ENCODE results near the gene LRRC51.
"Not testable (repeated sequence)": the region's sequence is repeated elsewhere in the genome, so short reads cannot be mapped to it uniquely, and the experiment has no call there.

The LRRC51 gene

DNA sequence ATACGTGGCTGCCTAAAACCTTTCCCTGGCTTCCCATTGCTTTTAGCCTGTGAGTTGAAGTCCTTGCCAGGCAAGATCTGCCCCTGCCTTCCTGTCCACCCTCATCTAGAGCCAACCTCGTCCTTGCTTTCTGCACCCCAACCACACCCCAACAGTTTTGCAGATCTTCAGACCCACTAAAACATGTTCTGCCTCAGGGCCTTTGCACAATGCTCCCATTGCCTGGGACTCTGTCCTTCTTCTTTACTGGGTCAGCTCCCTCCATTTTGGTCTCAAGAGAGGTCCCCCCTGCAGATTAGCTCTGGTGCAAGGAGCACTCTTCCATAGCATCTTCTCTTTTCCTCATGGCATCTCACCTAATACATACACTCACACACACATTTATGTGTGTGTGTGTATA is 40.3 kb downstream of the LRRC51 start:
- Mint-ChIP-seq H3K4me1 (no peaks in the 10 kb centered on the region), H3K9me3 (no peaks in the 10 kb centered on the region), H3K36me3 (ENCODE audit: insufficient read depth) (no peaks in the 10 kb centered on the region), H3K4me3 (no peak overlapping the region), H3K27ac (ENCODE audit: low read depth) (no peak overlapping the region), H3K27me3 (peaks cover 26% of the 10 kb centered on the region)
- ATAC-seq (replicated peaks; ENCODE audit: extremely low read depth, poor library complexity, severe bottlenecking) (no peak), DNase-seq (ENCODE audit: low spot score in 2 of 2) (no peak)

DNA sequence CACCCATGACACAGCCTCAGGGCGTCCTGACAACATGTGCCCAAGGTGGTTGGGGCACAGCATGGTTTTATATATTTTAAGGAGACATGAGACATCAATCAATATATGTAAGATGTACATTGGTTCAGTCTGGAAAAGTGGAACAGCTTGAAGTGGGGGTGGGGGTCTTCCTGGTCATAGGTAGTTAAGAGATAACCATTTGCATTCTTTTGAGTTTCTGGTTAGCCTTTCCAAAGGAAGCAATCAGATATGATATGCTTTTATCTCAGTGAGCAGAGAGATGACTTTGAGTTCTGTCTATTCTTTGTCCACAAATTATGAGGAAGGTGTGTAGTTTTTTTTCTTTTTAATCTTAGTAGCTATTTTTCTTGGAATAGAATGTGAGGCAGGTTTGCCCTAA is 42.0 kb downstream of the LRRC51 start:
- no peak for DNase-seq (ENCODE audit: low spot score in 2 of 2)

DNA sequence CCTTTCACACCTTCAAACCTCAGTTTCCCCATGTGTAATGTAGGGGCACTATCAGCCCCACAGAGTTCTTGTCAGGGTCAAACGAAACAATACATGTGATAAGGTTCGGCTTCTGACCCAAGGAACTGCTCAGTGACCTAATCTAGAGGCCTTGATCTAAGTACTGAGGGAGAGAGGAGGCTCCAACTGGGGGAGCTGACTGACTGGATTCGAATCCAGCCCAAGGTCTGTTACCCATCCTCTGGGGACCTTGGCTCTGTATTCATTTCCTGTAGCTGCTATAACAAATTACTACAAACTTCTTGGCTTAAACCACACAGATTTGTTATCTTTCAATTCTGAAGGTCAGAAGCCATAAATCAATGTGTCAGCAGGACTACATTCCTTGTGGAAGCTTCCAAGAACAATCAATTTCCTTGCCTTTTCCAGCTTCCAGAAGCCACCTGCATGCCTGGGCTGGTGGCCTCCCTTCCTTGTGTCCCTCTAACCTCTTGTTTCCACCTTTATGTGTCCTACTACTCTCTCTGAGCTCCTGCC is 42.5 kb downstream of the LRRC51 start:
- no peaks in the 10 kb centered on the region for H3K9me3 Mint-ChIP-seq
- DNase-seq (ENCODE audit: low spot score in 2 of 2) (no peak), ATAC-seq (replicated peaks; ENCODE audit: extremely low read depth, poor library complexity, severe bottlenecking) (no peak)
- H3K4me3 Mint-ChIP-seq = no peak overlapping the region
- no peaks in the 10 kb centered on the region for H3K4me1 Mint-ChIP-seq
- peaks cover 26% of the 10 kb centered on the region for H3K27me3 Mint-ChIP-seq
- no peak overlapping the region for H3K27ac Mint-ChIP-seq (ENCODE audit: low read depth)
- H3K36me3 Mint-ChIP-seq (ENCODE audit: insufficient read depth) = no peaks in the 10 kb centered on the region

More for the DNA sequence above, 42.0 kb downstream of the LRRC51 start:
- Mint-ChIP-seq H3K27me3 (peaks cover 26% of the 10 kb centered on the region), H3K4me1 (no peaks in the 10 kb centered on the region), H3K4me3 (no peak overlapping the region), H3K27ac (ENCODE audit: low read depth) (no peak overlapping the region), H3K36me3 (ENCODE audit: insufficient read depth) (no peaks in the 10 kb centered on the region), H3K9me3 (no peaks in the 10 kb centered on the region)
- ATAC-seq (replicated peaks; ENCODE audit: extremely low read depth, poor library complexity, severe bottlenecking) = no peak

DNA sequence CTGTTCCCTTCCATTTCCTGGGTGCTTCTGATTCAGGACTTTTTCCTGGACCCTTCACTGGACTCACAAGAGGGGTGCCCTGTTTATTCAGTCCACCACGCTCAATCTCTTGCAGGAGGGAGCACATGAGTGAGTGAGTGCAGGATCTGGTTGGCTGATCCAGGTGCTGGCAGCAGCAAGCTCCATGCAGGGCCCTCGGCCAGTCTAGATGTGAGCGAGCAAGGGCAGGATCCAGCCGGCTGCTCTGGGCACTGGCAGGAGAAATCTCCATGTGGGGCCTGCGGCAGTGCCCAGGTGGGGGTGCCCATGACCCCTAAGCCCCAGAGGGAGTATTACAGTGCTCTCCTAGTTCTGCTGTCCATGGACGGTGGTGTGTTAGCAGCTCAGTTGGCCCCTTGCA is 43.4 kb downstream of the LRRC51 start:
- no peak for ATAC-seq (replicated peaks; ENCODE audit: extremely low read depth, poor library complexity, severe bottlenecking)
- no peaks in the 10 kb centered on the region for H3K4me1 Mint-ChIP-seq
- DNase-seq (ENCODE audit: low spot score in 2 of 2) = no peak
- peaks cover 1% of the 10 kb centered on the region for H3K36me3 Mint-ChIP-seq (ENCODE audit: insufficient read depth)
- no peak overlapping the region for H3K27ac Mint-ChIP-seq (ENCODE audit: low read depth)
- peaks cover 8% of the 10 kb centered on the region for H3K9me3 Mint-ChIP-seq
- peaks cover 17% of the 10 kb centered on the region for H3K27me3 Mint-ChIP-seq
- H3K4me3 Mint-ChIP-seq = no peak overlapping the region

DNA sequence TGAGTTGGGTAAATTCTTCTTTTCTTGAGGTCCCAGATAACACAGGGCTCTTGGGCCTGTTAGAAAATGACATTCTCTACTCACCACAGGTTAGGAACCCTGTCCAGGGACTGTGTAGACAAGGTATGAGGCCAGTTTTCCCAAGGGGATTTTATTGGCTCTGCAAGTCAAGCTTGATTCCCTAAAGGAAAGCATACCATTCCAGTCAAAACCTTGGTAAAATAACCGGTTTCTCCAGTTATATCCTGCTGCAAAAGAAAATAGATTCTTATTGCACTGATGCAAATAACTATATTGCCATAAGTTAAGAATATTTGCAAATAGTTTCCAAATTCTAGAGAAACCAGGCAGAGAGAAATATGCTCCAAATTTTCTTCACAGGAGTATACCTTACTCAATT is 45.3 kb downstream of the LRRC51 start:
- no peak overlapping the region for H3K4me3 Mint-ChIP-seq
- peaks cover 6% of the 10 kb centered on the region for H3K27me3 Mint-ChIP-seq
- peaks cover 11% of the 10 kb centered on the region for H3K9me3 Mint-ChIP-seq
- no peak overlapping the region for H3K27ac Mint-ChIP-seq (ENCODE audit: low read depth)
- H3K36me3 Mint-ChIP-seq (ENCODE audit: insufficient read depth) = peaks cover 1% of the 10 kb centered on the region
- no peak for DNase-seq (ENCODE audit: low spot score in 2 of 2)
- H3K4me1 Mint-ChIP-seq = no peaks in the 10 kb centered on the region
- no peak for ATAC-seq (replicated peaks; ENCODE audit: extremely low read depth, poor library complexity, severe bottlenecking)

DNA sequence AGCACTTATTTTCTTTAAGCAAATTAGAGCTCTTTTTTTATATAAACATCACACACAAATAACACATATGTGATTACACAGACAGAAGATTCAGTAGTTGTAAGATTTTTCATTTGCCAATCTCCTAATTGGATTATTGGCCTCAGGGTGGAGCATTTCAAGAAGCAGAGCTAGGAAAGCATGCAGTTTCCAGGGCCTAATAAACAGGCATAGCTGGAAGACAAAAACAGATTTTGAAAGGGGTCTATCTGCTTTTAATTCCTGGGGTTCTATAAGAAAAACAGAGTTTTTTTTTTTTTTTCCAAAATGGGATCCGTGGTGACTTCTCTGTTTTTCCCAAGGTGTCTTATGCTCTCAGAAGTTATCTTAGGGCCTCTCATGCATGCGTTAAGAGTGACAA is 47.3 kb downstream of the LRRC51 start:
- no peak for DNase-seq (ENCODE audit: low spot score in 2 of 2)
- ATAC-seq (replicated peaks; ENCODE audit: extremely low read depth, poor library complexity, severe bottlenecking) = no peak
- Mint-ChIP-seq H3K9me3 (peaks cover 11% of the 10 kb centered on the region), H3K27ac (ENCODE audit: low read depth) (no peak overlapping the region), H3K27me3 (peaks cover 2% of the 10 kb centered on the region), H3K36me3 (ENCODE audit: insufficient read depth) (peaks cover 1% of the 10 kb centered on the region), H3K4me3 (no peak overlapping the region), H3K4me1 (no peaks in the 10 kb centered on the region)

DNA sequence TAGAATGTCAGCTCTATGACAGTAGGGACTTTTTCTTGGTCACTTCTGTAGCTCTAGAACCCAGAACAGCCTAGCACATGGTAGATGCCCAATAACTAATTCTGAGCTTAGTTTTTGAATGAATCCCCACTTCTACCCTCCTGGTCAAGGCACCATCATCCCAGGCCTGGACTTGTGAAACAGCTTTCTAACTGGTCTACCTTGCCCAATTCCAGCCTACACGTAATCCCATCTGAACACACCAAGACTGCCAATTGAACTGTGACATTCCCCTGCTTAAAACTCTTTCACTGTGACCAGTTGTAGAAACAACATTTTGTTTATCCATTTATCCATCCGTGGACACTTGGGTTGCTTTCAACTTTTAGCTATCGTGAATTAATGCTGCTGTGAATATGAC is 48.7 kb downstream of the LRRC51 start:
- Mint-ChIP-seq H3K27ac (ENCODE audit: low read depth) (no peak overlapping the region), H3K4me3 (no peak overlapping the region), H3K9me3 (peaks cover 11% of the 10 kb centered on the region), H3K27me3 (peaks cover 13% of the 10 kb centered on the region), H3K4me1 (no peaks in the 10 kb centered on the region), H3K36me3 (ENCODE audit: insufficient read depth) (peaks cover 1% of the 10 kb centered on the region)
- ATAC-seq (replicated peaks; ENCODE audit: extremely low read depth, poor library complexity, severe bottlenecking) = no peak
- DNase-seq (ENCODE audit: low spot score in 2 of 2) = no peak

DNA sequence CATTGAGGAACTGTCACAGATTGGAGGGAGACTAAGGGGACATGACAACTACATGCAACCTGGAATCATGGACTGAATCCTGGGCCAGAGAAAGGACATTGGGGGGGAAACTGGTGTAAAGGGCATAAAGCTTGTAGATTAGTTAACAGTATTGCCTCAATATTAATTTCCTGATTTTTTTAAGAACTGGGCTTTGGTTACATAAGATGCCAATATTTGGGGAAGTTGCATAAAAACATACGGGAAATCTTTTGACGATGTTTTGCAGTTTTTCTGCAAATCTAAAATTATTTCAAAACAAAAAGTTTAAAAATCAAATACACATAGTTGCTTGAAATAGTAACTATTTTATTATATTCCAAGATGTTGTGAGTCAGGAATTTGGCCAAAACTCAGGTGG is 52.0 kb downstream of the LRRC51 start:
- H3K9me3 Mint-ChIP-seq = peaks cover 11% of the 10 kb centered on the region
- H3K4me1 Mint-ChIP-seq = no peaks in the 10 kb centered on the region
- DNase-seq (ENCODE audit: low spot score in 2 of 2) (no peak), ATAC-seq (replicated peaks; ENCODE audit: extremely low read depth, poor library complexity, severe bottlenecking) (no peak)
- peaks cover 13% of the 10 kb centered on the region for H3K27me3 Mint-ChIP-seq
- no peak overlapping the region for H3K27ac Mint-ChIP-seq (ENCODE audit: low read depth)
- H3K4me3 Mint-ChIP-seq = no peak overlapping the region
- peaks cover 1% of the 10 kb centered on the region for H3K36me3 Mint-ChIP-seq (ENCODE audit: insufficient read depth)

DNA sequence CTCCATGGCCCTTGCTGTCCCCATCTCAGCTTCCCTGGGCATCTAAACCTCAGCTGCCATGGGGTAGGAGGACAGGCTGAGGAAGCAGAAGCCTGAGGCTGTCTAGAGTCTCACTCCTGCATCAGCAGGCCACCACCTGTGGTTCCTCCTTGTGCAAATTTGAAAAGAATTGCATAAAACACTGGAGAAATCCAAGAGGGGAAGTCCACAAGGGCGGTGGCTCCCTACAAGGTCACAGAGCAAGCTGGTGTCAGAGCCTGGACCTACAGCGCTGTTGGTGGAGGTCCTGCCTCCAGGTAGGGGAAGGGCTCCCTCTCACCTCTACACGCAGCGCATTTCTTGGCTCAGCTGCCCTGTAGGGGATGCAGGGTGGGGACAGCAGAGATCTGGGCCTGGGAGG is 54.8 kb downstream of the LRRC51 start, which contains the start of gene FOLR3:
FOLR3 (plus strand) TSS at position 253 of the 400 bp plus-strand sequence. CDS start 228 bp downstream, outside the sequence.
- H3K4me3 Mint-ChIP-seq; H3K36me3 Mint-ChIP-seq (ENCODE audit: insufficient read depth); DNase-seq (ENCODE audit: low spot score in 2 of 2); ATAC-seq (replicated peaks; ENCODE audit: extremely low read depth, poor library complexity, severe bottlenecking); H3K27ac Mint-ChIP-seq (ENCODE audit: low read depth); H3K9me3 Mint-ChIP-seq; H3K4me1 Mint-ChIP-seq: not testable (repeated sequence)
- peaks cover 22% of the 10 kb centered on the region for H3K27me3 Mint-ChIP-seq

DNA sequence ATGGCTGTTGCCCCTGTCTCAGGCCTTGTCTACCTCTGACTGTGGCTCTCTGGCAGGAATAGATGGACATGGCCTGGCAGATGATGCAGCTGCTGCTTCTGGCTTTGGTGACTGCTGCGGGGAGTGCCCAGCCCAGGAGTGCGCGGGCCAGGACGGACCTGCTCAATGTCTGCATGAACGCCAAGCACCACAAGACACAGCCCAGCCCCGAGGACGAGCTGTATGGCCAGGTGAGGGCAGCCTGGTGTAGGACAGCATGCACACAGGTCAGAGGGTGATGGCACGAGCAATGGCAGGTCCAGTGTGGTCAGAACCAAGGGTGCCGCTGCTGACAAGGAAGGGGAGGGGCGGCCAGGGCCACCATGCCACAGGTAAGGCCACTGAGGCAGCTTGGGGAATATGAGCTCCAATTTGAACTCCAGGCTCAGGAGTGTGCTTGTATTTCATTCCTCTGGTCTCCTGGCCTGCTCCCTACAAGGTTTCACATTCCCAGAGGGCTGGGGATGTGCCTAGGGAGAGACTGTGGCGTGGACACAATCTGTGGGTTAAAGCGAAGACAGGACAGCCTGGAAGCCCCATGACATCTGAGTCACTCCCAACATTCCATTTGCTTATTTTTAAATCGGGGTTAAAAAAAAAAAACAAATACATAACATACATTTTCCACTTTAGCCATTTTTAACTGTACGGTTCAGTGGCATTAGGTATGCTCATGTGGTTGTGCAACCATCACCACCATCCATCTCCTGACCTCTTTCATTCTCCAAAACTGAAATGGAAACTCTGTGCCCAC is 55.4 kb downstream of the LRRC51 start:
- H3K36me3 Mint-ChIP-seq (ENCODE audit: insufficient read depth) = no peaks in the 10 kb centered on the region
- no peak for ATAC-seq (replicated peaks; ENCODE audit: extremely low read depth, poor library complexity, severe bottlenecking)
- no peak for DNase-seq (ENCODE audit: low spot score in 2 of 2)
- H3K4me3 Mint-ChIP-seq = no peak overlapping the region
- no peak overlapping the region for H3K27ac Mint-ChIP-seq (ENCODE audit: low read depth)
- H3K9me3 Mint-ChIP-seq = no peaks in the 10 kb centered on the region
- H3K4me1 Mint-ChIP-seq = no peaks in the 10 kb centered on the region
- H3K27me3 Mint-ChIP-seq = peaks cover 22% of the 10 kb centered on the region

DNA sequence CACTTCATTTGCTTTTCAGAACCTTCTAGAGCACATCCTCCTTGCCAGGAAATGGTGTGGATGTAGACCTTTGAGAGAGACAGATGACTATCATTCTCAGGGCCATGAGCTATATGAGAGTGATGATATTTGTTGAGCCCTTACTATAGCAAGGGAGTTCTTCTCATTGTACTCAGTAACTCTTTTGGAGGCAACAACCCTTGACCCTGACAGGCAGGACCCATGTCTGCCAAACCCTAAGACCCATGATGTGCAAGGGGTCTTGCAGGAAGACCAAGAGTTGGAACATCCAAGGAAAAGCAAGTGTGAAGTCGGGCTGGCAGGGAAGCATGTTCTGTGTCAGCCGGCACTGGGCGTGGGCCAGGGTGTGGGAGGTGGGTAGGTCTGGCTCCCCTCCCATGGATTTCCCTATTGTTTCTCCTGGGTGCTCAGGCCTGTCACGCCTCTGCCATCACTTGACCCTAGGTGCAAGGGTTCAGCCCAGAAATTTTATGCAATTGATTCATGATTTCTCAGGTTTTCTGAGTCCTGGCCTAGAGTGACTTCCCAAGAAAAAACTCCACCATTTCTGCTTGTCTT is 56.1 kb downstream of the LRRC51 start:
- ATAC-seq (replicated peaks; ENCODE audit: extremely low read depth, poor library complexity, severe bottlenecking) (no peak), DNase-seq (ENCODE audit: low spot score in 2 of 2) (no peak)
- H3K9me3 Mint-ChIP-seq = no peaks in the 10 kb centered on the region
- no peaks in the 10 kb centered on the region for H3K4me1 Mint-ChIP-seq
- H3K27ac Mint-ChIP-seq (ENCODE audit: low read depth) = no peak overlapping the region
- peaks cover 22% of the 10 kb centered on the region for H3K27me3 Mint-ChIP-seq
- no peaks in the 10 kb centered on the region for H3K36me3 Mint-ChIP-seq (ENCODE audit: insufficient read depth)
- no peak overlapping the region for H3K4me3 Mint-ChIP-seq

DNA sequence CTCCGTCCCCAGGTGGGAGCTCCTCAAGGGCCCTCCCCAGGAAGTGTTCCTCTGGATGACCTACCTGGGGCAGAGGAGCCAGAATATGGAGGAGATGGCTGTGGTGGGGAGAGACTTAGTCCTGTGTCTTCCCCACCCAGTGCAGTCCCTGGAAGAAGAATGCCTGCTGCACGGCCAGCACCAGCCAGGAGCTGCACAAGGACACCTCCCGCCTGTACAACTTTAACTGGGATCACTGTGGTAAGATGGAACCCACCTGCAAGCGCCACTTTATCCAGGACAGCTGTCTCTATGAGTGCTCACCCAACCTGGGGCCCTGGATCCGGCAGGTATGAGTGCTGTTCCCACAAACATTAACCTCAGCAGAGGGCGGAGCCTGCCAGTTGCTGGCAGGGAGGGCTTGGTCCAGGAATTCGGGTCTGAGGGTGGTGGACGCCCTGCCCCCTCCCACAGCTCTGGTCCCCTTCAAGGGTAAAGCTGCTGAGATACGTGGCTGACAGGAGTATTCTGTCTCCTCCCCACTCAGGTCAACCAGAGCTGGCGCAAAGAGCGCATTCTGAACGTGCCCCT is 58.3 kb downstream of the LRRC51 start:
- no peak overlapping the region for H3K27ac Mint-ChIP-seq (ENCODE audit: low read depth)
- peaks cover 2% of the 10 kb centered on the region for H3K4me1 Mint-ChIP-seq
- no peak for DNase-seq (ENCODE audit: low spot score in 2 of 2)
- H3K27me3 Mint-ChIP-seq = peaks cover 10% of the 10 kb centered on the region
- no peak for ATAC-seq (replicated peaks; ENCODE audit: extremely low read depth, poor library complexity, severe bottlenecking)
- no peaks in the 10 kb centered on the region for H3K36me3 Mint-ChIP-seq (ENCODE audit: insufficient read depth)
- H3K4me3 Mint-ChIP-seq = no peak overlapping the region
- no peaks in the 10 kb centered on the region for H3K9me3 Mint-ChIP-seq

DNA sequence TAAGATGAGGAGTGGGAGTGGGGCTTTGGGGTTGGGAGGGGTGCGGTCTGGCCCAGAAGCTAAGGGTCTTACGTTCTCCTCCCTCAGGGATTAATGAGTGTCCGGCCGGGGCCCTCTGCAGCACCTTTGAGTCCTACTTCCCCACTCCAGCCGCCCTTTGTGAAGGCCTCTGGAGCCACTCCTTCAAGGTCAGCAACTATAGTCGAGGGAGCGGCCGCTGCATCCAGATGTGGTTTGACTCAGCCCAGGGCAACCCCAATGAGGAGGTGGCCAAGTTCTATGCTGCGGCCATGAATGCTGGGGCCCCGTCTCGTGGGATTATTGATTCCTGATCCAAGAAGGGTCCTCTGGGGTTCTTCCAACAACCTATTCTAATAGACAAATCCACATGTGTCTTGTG is 58.9 kb downstream of the LRRC51 start:
- peaks cover 4% of the 10 kb centered on the region for H3K4me1 Mint-ChIP-seq
- no peaks in the 10 kb centered on the region for H3K36me3 Mint-ChIP-seq (ENCODE audit: insufficient read depth)
- no peak overlapping the region for H3K4me3 Mint-ChIP-seq
- H3K9me3 Mint-ChIP-seq = no peaks in the 10 kb centered on the region
- DNase-seq (ENCODE audit: low spot score in 2 of 2) = no peak
- H3K27me3 Mint-ChIP-seq = peaks cover 9% of the 10 kb centered on the region
- no peak overlapping the region for H3K27ac Mint-ChIP-seq (ENCODE audit: low read depth)
- no peak for ATAC-seq (replicated peaks; ENCODE audit: extremely low read depth, poor library complexity, severe bottlenecking)
